HEK293T (cell line): ENCODE results near the gene USB1.

ENCODE experiments used
- ARNT ChIP-seq: fragments of 450-650 bp; IDR thresholded peaks from 2 replicates; pipeline ENCODE4 v1.6.1; 2017; ENCODE audit warnings: mild to moderate bottlenecking
- BHLHE40 ChIP-seq: fragments of 450-650 bp; IDR thresholded peaks from 2 replicates; pipeline ENCODE4 v1.6.1; 2016; ENCODE audit warnings: mild to moderate bottlenecking, moderate library complexity, borderline replicate concordance
- CTBP1 ChIP-seq: fragments of 450-650 bp; IDR thresholded peaks from 2 replicates; pipeline ENCODE4 v1.6.1; 2016; ENCODE audit warnings: borderline replicate concordance
- ELF4 ChIP-seq: fragments of 450-650 bp; IDR thresholded peaks from 2 replicates; pipeline ENCODE4 v1.6.1; 2017; ENCODE audit warnings: antibody characterized with exemption
- FOXA1 ChIP-seq: fragments of 450-650 bp; IDR thresholded peaks from 2 replicates; pipeline ENCODE4 v1.6.1; 2016; ENCODE audit warnings: mild to moderate bottlenecking
- FOXK2 ChIP-seq: fragments of 450-650 bp; IDR thresholded peaks from 2 replicates; pipeline ENCODE4 v1.6.1; 2016; ENCODE audit warnings: mild to moderate bottlenecking
- FOXM1 ChIP-seq: fragments of 450-650 bp; IDR thresholded peaks from 2 replicates; pipeline ENCODE4 v1.6.1; 2017; ENCODE audit warnings: mild to moderate bottlenecking, borderline replicate concordance
- NFRKB ChIP-seq: fragments of 450-650 bp; IDR thresholded peaks from 2 replicates; pipeline ENCODE4 v1.6.1; 2016; ENCODE audit warnings: mild to moderate bottlenecking, moderate library complexity
- SP1 ChIP-seq: fragments of 450-650 bp; IDR thresholded peaks from 2 replicates; pipeline ENCODE4 v1.6.1; 2017
- SUZ12 ChIP-seq: fragments of 450-650 bp; IDR thresholded peaks from 2 replicates; pipeline ENCODE4 v1.6.1; 2016; ENCODE audit warnings: mild to moderate bottlenecking
- ZNF384 ChIP-seq: fragments of 450-650 bp; IDR thresholded peaks from 2 replicates; pipeline ENCODE4 v1.6.1; 2016
- TF ChIP-seq, protein P1 (sequence below): fragments of 450-650 bp; IDR thresholded peaks from 2 replicates; pipeline ENCODE4 v1.6.1; 2016

DNA sequence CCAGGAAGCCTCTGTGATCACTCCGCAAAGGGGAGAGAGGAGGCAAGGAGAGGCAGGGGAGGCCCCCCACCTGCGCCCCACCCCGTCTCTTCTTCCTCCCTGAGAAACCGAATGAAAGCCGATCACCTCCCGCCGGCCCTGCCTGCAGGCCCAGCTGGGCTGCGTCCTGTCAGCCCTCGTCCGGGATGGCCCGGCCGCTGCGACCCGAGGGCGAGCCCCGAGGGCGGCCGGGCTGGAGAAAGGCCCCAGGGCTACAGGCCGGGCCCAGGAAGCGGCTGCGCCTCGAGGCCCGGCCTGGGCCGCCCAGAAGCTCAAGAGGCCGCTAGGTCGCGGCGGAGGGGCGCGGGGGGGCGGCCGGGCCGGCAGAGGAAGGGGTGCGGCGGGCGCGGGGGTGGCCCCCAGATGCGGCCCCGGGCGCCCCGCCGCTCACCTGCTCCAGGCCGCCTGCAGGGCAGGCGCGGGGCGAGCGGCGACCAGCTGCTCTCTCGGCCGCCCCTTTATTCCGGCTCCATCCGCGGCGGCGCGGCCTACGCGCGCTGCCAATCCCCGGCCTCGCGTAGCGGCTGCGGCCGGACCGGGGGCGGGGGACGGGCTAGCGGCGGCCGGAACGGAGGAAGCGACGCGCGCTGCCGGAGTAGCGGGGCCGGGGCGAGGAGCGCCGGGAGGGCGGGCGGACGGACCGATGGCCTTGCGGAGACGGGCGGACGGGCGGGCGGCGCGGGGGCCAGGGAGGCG lies 1.1 kb upstream of the USB1 start, which contains the start of gene ZNF319:
- TF ChIP-seq BHLHE40: no peak
- TF ChIP-seq ARNT: no peak
- TF ChIP-seq NFRKB: no peak
- no peak for TF ChIP-seq FOXA1
- TF ChIP-seq ZNF384: no peak
- TF ChIP-seq FOXM1: no peak
- TF ChIP-seq SP1: no peak
- no peak for TF ChIP-seq FOXK2
- TF ChIP-seq ELF4: no peak
- TF ChIP-seq, protein P1, sequence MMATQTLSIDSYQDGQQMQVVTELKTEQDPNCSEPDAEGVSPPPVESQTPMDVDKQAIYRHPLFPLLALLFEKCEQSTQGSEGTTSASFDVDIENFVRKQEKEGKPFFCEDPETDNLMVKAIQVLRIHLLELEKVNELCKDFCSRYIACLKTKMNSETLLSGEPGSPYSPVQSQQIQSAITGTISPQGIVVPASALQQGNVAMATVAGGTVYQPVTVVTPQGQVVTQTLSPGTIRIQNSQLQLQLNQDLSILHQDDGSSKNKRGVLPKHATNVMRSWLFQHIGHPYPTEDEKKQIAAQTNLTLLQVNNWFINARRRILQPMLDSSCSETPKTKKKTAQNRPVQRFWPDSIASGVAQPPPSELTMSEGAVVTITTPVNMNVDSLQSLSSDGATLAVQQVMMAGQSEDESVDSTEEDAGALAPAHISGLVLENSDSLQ: no peak
- no peak for TF ChIP-seq SUZ12
- no peak for TF ChIP-seq CTBP1
